NB4 (cell line): ENCODE data around the gene ABCC8.

Experiments
- TF ChIP-seq, protein P1 (sequence below): IDR thresholded peaks from one replicate; pipeline ENCODE4 v1.5.1; 2012; ENCODE audit warnings: low read depth, low read length
- TF ChIP-seq, protein P2 (sequence below): IDR thresholded peaks from 2 replicates; pipeline ENCODE4 v1.6.1; 2011; ENCODE audit warnings: low read depth, low read length

DNA sequence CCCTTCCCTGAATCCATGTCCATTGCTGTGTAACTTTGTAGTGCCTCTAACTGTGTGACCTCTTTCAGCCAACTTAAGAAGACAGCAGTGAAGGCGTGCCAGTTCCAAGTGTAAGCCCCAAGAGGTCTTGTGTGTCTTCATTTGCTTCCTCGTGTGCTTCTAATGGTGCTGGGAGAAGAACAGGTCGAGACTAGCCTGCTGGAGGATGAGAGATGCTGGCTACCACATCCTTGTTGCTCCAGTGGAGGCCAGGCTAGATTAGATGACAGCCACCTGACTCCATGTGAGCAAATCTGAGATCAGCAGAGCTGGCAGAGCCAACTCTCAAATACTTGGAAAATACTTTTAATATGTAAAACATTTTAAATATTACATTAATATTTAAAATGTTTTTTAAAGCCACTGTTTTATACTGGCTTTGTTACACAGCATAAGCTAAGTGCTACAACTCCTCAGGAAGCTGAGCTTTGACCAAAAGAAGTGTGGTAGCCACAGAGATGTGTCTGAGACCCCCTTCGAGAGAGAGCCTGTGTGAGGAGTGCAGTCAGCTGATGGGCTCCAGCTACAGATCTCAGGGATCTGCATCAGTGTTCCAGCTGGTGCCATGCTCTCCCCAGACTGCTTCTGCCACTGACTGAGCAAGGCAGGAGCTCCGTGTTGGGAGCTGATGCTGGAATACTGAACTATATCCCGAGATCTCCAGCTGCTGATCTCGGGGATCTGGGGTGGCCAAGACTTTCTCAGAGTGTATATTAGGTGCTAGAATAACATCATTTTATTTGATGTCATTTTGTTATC lies 97.1 kb downstream of the ABCC8 start:
- TF ChIP-seq, protein P1, sequence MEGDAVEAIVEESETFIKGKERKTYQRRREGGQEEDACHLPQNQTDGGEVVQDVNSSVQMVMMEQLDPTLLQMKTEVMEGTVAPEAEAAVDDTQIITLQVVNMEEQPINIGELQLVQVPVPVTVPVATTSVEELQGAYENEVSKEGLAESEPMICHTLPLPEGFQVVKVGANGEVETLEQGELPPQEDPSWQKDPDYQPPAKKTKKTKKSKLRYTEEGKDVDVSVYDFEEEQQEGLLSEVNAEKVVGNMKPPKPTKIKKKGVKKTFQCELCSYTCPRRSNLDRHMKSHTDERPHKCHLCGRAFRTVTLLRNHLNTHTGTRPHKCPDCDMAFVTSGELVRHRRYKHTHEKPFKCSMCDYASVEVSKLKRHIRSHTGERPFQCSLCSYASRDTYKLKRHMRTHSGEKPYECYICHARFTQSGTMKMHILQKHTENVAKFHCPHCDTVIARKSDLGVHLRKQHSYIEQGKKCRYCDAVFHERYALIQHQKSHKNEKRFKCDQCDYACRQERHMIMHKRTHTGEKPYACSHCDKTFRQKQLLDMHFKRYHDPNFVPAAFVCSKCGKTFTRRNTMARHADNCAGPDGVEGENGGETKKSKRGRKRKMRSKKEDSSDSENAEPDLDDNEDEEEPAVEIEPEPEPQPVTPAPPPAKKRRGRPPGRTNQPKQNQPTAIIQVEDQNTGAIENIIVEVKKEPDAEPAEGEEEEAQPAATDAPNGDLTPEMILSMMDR: no peak
- TF ChIP-seq, protein P2, sequence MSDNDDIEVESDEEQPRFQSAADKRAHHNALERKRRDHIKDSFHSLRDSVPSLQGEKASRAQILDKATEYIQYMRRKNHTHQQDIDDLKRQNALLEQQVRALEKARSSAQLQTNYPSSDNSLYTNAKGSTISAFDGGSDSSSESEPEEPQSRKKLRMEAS: no peak
